Activated CD4-positive, alpha-beta T cell treated with anti-CD3 and anti-CD28 coated beads for 24 hours (primary cell): Measurements from ENCODE around the gene CPA2.
"Not testable (repeated sequence)": the region's sequence is repeated elsewhere in the genome, so short reads cannot be mapped to it uniquely, and the experiment has no call there.

Source experiments
- DNase-seq, 2 donors: peaks; one replicate each; pipeline ENCODE4 v3.0.0-alpha.2; 2020; ENCODE audit warnings: low read depth in 2 of 2

Gene CPA2

DNA sequence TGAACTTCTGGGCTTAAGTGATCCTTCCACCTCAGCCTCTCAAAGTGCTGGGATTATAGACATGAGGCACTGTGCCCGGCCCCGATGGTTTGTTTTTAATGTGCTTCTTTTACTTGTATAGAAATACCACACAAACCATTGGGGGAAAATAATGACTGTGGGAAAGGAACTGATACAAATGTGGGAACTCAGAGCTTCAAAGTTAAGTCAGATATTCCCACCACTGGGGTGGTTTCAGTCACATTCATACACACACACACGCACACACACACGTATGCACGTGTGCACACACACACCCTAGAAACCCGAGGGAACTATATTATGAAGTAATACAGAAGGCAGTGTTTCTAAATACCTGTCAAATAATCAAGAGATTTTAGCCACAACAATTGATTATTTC, 43.3 kb downstream of the CPA2 start:
- DNase-seq, result no peak

DNA sequence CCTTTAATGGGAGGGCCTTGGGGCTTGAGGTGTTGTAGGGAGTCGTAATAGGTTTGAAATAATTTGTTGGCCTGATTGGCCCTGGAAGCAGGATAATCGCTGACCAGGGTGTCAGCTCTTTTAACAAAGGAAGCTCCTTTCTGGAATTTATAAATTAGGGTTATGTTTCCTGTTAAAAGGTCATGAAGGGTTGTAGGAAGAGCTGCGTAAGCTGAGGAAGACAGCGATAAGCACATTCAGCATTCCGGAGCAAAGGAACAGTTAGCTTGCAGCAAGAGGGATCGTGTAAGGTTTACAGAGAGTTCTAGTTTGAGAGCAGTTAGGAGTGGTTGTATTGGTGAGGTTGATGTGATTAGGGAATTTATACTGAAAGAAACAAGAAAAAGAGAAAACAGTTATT, 47.6 kb downstream of the CPA2 start:
- DNase-seq, result no peak

DNA sequence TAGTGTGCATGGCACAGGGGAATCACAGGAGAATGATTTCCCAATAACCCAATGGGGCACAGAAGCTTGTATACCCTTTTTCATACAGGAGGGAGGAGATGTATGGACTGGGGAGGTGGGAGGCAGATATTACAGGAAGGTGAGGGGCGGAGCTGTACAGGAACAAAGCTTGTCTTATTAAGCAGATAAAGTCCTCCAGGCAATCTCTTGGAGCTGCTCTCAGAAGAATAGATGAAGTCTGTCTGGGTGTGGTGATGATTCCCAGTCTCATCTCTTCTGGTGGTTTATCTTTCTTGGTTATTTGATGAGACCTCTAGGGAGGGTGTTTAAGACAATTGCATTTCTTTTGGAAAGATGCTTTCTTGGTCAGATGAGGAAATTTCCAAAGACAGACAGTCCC, 52.9 kb downstream of the CPA2 start:
- DNase-seq, result no peak

DNA sequence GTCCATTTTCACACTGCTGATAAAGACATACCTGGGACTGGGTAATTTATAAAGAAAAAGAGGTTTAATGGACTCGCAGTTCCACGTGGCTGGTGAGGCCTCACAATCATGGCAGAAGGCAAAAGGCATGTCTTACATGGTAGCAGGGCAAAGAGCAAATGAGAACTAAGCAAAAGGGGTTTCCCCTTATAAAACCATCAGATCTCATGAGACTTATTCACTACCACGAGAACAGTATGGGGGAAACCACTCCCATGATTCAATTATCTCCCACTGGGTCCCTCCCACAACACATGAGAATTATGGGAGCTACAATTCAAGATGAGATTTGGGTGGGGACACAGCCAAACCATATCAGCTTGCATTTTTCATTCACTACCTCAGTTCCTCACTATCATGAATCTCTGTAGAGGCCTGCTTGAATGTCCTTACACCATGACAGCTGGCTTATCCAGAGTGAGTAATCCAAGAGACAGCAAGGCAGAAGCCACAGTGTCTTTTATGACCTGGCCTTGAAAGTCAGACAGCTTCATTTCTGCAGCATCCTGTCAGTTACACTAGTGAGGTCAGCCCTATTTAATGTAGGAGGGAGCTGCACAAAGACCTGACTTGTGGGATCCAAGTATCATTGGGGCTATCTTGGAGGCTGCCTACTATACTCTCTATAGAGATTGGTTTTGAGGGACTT, 55.0 kb downstream of the CPA2 start:
- not testable (repeated sequence) for DNase-seq

DNA sequence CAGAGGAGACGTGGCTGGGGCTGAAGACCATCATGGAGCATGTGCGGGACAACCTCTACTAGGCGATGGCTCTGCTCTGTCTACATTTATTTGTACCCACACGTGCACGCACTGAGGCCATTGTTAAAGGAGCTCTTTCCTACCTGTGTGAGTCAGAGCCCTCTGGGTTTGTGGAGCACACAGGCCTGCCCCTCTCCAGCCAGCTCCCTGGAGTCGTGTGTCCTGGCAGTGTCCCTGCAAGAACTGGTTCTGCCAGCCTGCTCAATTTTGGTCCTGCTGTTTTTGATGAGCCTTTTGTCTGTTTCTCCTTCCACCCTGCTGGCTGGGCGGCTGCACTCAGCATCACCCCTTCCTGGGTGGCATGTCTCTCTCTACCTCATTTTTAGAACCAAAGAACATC, 56.0 kb downstream of the CPA2 start:
- no peak for DNase-seq

DNA sequence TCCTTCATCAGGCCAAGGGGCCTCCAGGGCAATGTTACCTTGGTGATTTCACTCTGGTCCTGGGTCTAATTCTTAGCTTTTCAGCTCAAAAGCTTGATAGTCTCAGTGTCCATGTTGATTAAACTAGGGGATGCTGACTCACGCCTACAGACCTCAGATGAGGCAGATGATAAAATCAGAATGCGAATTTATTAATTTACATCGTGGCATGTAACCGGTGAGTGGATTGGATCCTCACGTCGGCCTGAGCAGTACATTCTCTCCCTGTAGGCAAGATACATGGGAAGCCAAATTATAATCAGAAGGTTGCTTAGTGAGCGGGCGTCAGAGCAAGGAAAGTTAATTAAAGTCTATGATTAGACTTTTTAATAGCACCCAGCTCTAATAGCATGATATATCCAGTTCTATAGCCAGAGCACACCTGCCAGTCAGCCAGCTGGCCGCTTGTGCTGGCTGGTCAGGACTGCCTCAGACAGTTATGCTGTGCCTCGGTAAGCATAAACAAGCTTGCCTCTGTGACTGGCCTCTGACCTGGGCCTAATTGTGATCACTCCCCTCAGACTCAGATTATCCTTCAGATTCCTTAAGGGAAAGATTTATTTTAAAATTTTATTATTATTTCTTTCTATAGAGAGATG, 57.8 kb downstream of the CPA2 start:
- DNase-seq, result no peak

DNA sequence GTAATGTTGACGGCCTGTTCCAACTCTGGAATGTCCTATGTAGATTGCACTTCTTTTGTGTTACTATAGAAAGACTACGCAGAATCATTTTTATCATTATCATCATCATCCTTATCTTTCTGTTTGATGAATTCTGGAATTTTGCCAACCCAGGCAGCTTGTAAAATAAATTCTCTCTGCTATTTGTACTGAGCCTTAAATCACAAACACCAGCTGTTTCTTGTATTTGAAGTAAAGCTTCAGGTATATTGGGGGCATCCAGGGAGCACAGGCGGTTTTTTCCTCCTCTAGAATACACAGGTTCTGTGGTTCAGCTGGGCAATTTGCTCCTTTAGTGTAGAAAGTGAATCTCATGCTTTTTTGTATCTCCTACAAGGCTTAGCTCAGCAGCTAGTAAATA, 63.0 kb downstream of the CPA2 start:
- no peak for DNase-seq

DNA sequence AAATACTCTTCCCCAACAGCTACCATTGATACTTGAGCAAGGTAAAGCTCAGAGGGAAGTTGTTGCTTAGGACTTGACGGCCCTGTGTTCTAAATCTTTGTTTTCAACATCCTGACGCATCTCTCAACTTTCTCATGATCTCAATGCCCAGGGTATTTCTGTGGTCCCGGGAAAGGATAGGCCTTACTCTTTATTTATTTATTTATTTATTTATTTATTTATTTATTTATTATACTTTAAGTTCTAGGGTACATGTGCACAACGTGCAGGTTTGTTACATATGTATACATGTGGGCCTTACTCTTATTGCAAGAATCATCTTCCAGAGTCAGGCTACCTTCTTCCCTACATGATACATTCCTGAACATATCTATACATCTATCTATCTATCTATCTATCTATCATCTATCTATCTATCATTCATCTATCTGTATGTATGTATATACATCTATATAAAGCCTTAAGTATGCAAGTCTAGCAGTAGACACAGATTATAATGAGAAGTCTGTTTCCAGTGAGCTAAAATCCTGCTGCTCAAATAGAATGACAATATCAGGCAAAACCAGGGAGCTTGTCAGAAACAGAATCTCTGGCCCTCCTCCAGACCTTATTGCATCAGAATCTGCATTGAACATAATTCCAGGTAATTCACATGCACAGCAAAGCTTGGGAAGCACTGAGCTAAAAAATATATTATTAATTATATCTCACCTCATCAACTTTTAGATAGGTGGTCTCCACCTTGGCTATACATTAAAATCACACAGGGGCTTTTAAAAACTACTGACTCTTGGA, 65.8 kb downstream of the CPA2 start:
- DNase-seq, result no peak

DNA sequence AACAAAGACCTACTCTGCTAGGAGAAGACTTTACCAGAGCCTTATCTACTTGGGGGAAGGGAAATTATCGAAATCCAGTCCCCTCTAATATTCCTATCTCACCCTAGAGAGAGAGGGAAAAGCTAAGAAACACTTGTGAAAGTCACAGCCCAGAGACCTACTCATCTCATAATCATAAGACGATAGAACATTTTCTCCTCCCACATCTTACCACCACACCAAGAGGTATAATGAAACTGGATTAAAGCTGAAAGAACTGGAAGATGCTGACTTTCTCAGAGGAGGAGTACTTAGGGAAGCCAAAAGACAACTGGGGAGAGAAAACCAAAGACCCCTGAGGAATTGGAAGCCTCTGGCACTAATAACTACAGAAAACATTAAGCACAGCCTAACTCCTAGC, 67.2 kb downstream of the CPA2 start:
- no peak for DNase-seq

DNA sequence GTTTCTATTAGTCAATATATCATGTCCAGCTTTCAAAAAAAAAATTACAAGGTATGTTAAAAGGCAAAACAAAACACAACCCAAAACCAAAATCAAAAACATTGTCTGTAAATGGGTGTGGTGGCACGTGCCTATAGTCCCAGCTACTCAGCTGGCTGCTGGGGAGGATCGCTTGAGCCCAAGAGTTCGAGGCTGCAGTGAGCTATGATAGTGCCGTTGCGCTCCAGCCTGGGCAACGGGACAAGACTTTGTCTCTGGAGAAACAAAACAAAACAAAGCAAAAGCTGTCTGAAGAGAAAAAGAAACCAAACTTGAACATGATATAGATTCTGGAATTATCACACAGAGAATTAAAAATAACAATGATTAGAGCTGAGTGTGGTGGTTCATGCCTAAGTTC, 67.6 kb downstream of the CPA2 start:
- DNase-seq, result no peak

DNA sequence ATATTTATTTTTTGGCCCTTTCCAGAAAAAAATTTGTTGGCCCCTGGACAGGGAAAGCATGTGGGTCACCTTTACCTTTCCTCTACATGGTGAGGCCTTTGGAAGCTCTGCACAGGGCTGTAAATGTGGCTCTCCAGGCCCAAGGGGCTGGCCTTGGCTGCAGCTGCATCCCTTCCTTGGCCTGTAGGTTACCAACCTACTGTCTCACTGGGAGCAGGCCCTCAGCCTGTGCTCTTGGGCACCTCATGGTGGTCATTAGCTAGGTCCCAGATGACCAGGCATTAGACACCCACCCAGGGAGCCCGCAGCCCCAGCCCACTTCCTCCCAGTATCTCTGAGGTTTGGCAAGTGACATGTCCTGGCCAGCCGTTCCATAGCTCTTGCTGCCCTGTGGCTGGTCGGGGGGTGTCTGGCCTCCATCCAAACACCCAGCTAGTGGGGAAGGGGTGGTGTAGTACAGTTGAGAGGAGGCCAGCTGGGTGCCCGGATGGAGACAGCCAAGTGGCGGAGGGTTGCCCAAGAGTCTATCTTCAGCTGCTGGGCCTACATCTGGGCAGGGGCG, 70.8 kb downstream of the CPA2 start:
- no peak for DNase-seq

DNA sequence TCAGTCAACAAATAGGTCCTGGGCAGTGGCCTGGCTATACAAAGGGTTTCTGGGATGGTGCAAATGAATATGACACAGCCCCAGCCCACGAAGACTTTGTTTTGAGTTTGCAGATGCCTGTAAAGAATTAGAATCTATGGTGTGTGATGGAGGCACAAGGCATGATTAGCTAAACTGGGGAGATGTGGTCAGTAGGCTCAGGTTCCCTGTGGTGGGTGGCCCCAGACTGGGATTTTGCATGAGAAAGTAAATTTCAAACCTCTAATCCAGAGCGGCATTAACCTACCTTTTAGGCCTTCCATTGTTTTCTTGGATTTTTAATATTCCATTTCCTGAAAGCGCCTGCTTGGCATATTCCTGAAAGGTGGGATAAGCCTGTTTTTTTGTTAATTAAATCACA, 71.6 kb downstream of the CPA2 start:
- DNase-seq, result no peak
